Smooth muscle cell (in vitro differentiated cells): Measurements from ENCODE around the gene TBX2. TPM values are rescaled to one million over a fixed set of nuclear protein-coding genes. Genes with fewer than 3 reads are reported as not detected.

Experiments
- DNase-seq: peaks from one replicate; lab custom pipeline; 2025; ENCODE audit not compliant: unreplicated experiment; lab: John Stamatoyannopoulos, UW
- H2AFZ ChIP-seq: fragments of 200-600 bp; sonication (generic); 2 replicates; pipeline ENCODE4 v1.6.0; 2016; ENCODE audit warnings: antibody characterized with exemption, low read depth, mild to moderate bottlenecking
- H3F3A ChIP-seq: fragments of 200-600 bp; sonication (generic); 2 replicates; pipeline ENCODE4 v1.6.0; 2017; ENCODE audit warnings: antibody characterized with exemption, low read depth
- H3K27ac ChIP-seq: fragments of 200-600 bp; sonication (generic); 2 replicates; pipeline ENCODE4 v1.5.1; 2016; ENCODE audit warnings: low read depth, mild to moderate bottlenecking
- H3K27me3 ChIP-seq: fragments of 200-600 bp; sonication (generic); 2 replicates; pipeline ENCODE4 v1.6.1; 2016; ENCODE audit warnings: low read depth, mild to moderate bottlenecking
- H3K36me3 ChIP-seq: fragments of 200-600 bp; sonication (generic); 2 replicates; pipeline ENCODE4 v1.5.1; 2016; ENCODE audit warnings: low read depth
- H3K4me1 ChIP-seq: fragments of 200-600 bp; sonication (generic); 2 replicates; pipeline ENCODE4 v1.5.1; 2016; ENCODE audit warnings: low read depth
- H3K4me2 ChIP-seq: fragments of 200-600 bp; sonication (generic); 2 replicates; pipeline ENCODE4 v1.6.0; 2016; ENCODE audit warnings: mild to moderate bottlenecking
- H3K4me3 ChIP-seq: fragments of 200-600 bp; sonication (generic); 2 replicates; pipeline ENCODE4 v1.5.1; 2016; ENCODE audit warnings: mild to moderate bottlenecking
- H3K79me2 ChIP-seq: fragments of 200-600 bp; sonication (generic); 2 replicates; pipeline ENCODE4 v1.6.0; 2016; ENCODE audit warnings: low read depth, mild to moderate bottlenecking
- H3K9ac ChIP-seq: fragments of 200-600 bp; sonication (generic); 2 replicates; pipeline ENCODE4 v1.6.0; 2016; ENCODE audit warnings: low read depth
- H3K9me3 ChIP-seq: fragments of 200-600 bp; sonication (generic); replicated peaks from 2 replicates; pipeline ENCODE4 v1.5.1; 2016; ENCODE audit warnings: low read depth
- H4K20me1 ChIP-seq: fragments of 200-600 bp; sonication (generic); 2 replicates; pipeline ENCODE4 v1.6.0; 2016; ENCODE audit warnings: low read depth
- CTCF ChIP-seq: fragments of 200-600 bp; sonication (generic); IDR thresholded peaks from 2 replicates; pipeline ENCODE4 v1.5.1; 2017; ENCODE audit warnings: borderline replicate concordance, mild to moderate bottlenecking, antibody characterized with exemption; ENCODE audit not compliant: insufficient read depth, poor library complexity, severe bottlenecking
- WGBS: methylation state at CpG from one replicate; pipeline ENCODE4 v1.1.7; 2016; ENCODE audit warnings: low lambda C conversion rate; 5-methylcytosine and 5-hydroxymethylcytosine counted together
- polyA plus RNA-seq: library from polyadenylated mRNA; unstranded; fragments of >200 nt; fragmentation: Nextera tagmentation; extraction: Ambion mirVana; gene quantifications from 2 replicates; pipeline ENCODE4 v1.2.1, GENCODE V29; 2016
- total RNA-seq: library from RNA; depleted of rRNA; stranded (reverse); fragments of >200 nt; gene quantifications from 2 replicates; pipeline ENCODE4 v1.2.3, GENCODE V29; 2014

The TBX2 gene
- total and polyA plus RNA-seq, 2 experiments from 2014 or later = 46.7 to 146 TPM

- Histone ChIP-seq H3K27me3 (no peaks in the 10 kb centered on the region), H3K4me2 (peak overlapping the region; percentile 43), H3K4me3 (no peak overlapping the region), H3K79me2 (peaks cover 4% of the 10 kb centered on the region), H3K9ac (no peak overlapping the region), H3K4me1 (peaks cover 3% of the 10 kb centered on the region), H3K36me3 (no peaks in the 10 kb centered on the region), H4K20me1 (no peaks in the 10 kb centered on the region), H2AFZ (no peak overlapping the region), H3F3A (peaks cover 13% of the 10 kb centered on the region), H3K9me3 (no peaks in the 10 kb centered on the region), H3K27ac (peak overlapping the region; percentile 58)
- 50% methylated on average over 6 of the region's 6 CpGs for WGBS
- DNase-seq = no peak
- no peak for TF ChIP-seq CTCF
Observed at GRCh38 chr17:61416211-61416539, 16.5 kb downstream of the TBX2 start.

GRCh38 chr17:61416540-61417363, 17.1 kb downstream of the TBX2 start:
- Histone ChIP-seq H3K4me1 (peaks cover 3% of the 10 kb centered on the region), H3F3A (peaks cover 13% of the 10 kb centered on the region), H3K79me2 (peaks cover 4% of the 10 kb centered on the region), H3K9ac (no peak overlapping the region), H3K4me3 (no peak overlapping the region), H3K9me3 (no peaks in the 10 kb centered on the region), H4K20me1 (no peaks in the 10 kb centered on the region), H3K36me3 (no peaks in the 10 kb centered on the region), H2AFZ (no peak overlapping the region), H3K27ac (peak overlapping the region; percentile 58), H3K27me3 (no peaks in the 10 kb centered on the region), H3K4me2 (peak overlapping the region; percentile 43)
- 18% methylated on average over 42 of the region's 43 CpGs for WGBS
- peak; percentile 86 for DNase-seq
- TF ChIP-seq CTCF = peak; percentile 96

- H3K36me3 ChIP-seq = no peaks in the 10 kb centered on the region
- no peaks in the 10 kb centered on the region for H4K20me1 ChIP-seq
- H3K27ac ChIP-seq = no peak overlapping the region
- H3K4me3 ChIP-seq = no peak overlapping the region
- H3K4me2 ChIP-seq = no peak overlapping the region
- TF ChIP-seq CTCF = no peak
- WGBS = 94% methylated on average over 2 of the region's 2 CpGs
- no peaks in the 10 kb centered on the region for H3K4me1 ChIP-seq
- no peak for DNase-seq
- peaks cover 13% of the 10 kb centered on the region for H3F3A ChIP-seq
- no peak overlapping the region for H2AFZ ChIP-seq
- peaks cover 1% of the 10 kb centered on the region for H3K79me2 ChIP-seq
- H3K9me3 ChIP-seq = no peaks in the 10 kb centered on the region
- H3K9ac ChIP-seq = no peak overlapping the region
- H3K27me3 ChIP-seq = no peaks in the 10 kb centered on the region
Observed at GRCh38 chr17:61418449-61418848, 18.8 kb downstream of the TBX2 start.
